ENCODE results near the gene TPRG1. TPM values are rescaled to one million over a fixed set of nuclear protein-coding genes. Genes with fewer than 3 reads are reported as not detected.

The TPRG1 gene
- total and polyA plus RNA-seq, 9 of the 15 experiments (the other 6 are each of a cell fraction or from before 2014, with no cell fraction given): 0.01 TPM; not detected in 8

GRCh38 chr3:189233225-189233858, 61.6 kb downstream of the TPRG1 start:
- ChIA-PET POLR2A (no interaction called here), CTCF (ENCODE audit: low intra/inter-chr PET ratio) (no interaction called here)
- Histone ChIP-seq H3K9me3 (replicated peaks; ENCODE audit: control insufficient read depth, insufficient read depth, low read depth, low read length) (no peaks in the 10 kb centered on the region), H3K9ac (ENCODE audit: insufficient read depth in 1 of 2, low read depth in 2 of 2, low read length in 2 of 2) (no peak overlapping the region), H3K79me2 (ENCODE audit: control insufficient read depth, insufficient read depth, low read length) (no peaks in the 10 kb centered on the region), H3K9me1 (ENCODE audit: control insufficient read depth, insufficient read depth, low read length) (no peaks in the 10 kb centered on the region), H4K20me1 (replicated peaks; ENCODE audit: control insufficient read depth, insufficient read depth, low read length) (no peaks in the 10 kb centered on the region), H3K4me2 (ENCODE audit: insufficient read depth, low read length) (no peak overlapping the region), H3K4me3 (no peak overlapping the region), H3K36me3 (ENCODE audit: control insufficient read depth, insufficient read depth, low read length) (no peaks in the 10 kb centered on the region), H3K4me1 (replicated peaks in 1 of 2; ENCODE audit: control insufficient read depth in 2 of 2, insufficient read depth in 2 of 2, low read length in 2 of 2) (no peaks in the 10 kb centered on the region), H3K27ac (ENCODE audit: extremely low read depth, low read depth, low read length) (no peak overlapping the region), H2AFZ (ENCODE audit: low read depth, low read length) (no peak overlapping the region), H3K27me3 (ENCODE audit: control insufficient read depth in 2 of 2, insufficient read depth in 2 of 2, low read length in 2 of 2) (no peaks in the 10 kb centered on the region)
- in situ Hi-C loops (cut with MboI): no loop called here
- no TSS peak for BruUV-seq (replicated peaks)
- WGBS (ENCODE audit: insufficient coverage, low coverage, missing lambda C conversion rate): 0% methylated on average over 5 of the region's 5 CpGs
- intact Hi-C loops (cut with micrococcal nuclease): no loop called here
- DNase-seq (ENCODE audit: extremely low read depth in 1 of 4, low spot score in 3 of 4) (peak in 2 of 4 experiments; percentile 5 to 10), FAIRE-seq (no peak), ATAC-seq (no peak)
- TF ChIP-seq MEIS2 (IDR thresholded peaks at IDR 0.05; ENCODE audit: partially characterized antibody) (no peak), SLC30A9 (CRISPR knock-in tag; IDR thresholded peaks at IDR 0.05) (no peak), PBX2 (CRISPR knock-in tag; IDR thresholded peaks at IDR 0.05; ENCODE audit: low read depth) (no peak), PBX2 (tag; conservative IDR thresholded peaks at IDR 0.05; ENCODE audit: low read depth) (no peak), CTCF (IDR thresholded peaks at IDR 0.05 in 2 of 3, conservative IDR thresholded peaks at IDR 0.05 in 1 of 3; ENCODE audit: insufficient read depth in 2 of 3, low read depth in 1 of 3, low read length in 3 of 3) (peak in 1 of 3 experiments; percentile 18; a peak in 1 of 6 replicates), CBX1 (IDR thresholded peaks at IDR 0.05; ENCODE audit: low read depth) (no peak), RAD21 (CRISPR knock-in tag; conservative IDR thresholded peaks at IDR 0.05 in 1 of 2, IDR thresholded peaks at IDR 0.05 in 1 of 2) (peak in 1 of 2 experiments; percentile 32; a peak in 1 of 4 replicates), ZNF277 (CRISPR knock-in tag; IDR thresholded peaks at IDR 0.05; ENCODE audit: borderline replicate concordance) (no peak)

All from K562 (cell line).